Kidney (tissue), 14 donors: ENCODE measurements around the gene BTAF1. TPM values are rescaled to one million over a fixed set of nuclear protein-coding genes. Genes with fewer than 3 reads are reported as not detected.

Experiments used
- DNase-seq, 5 donors: peaks; one replicate each; pipeline ENCODE4 v3.0.0-alpha.2; 2013 to 2020
- FAIRE-seq: peaks from 2 replicates; lab custom pipeline; 2012; peaks lifted over from hg19 to GRCh38; lab: Jason Lieb, UNC
- H3K27ac ChIP-seq, 2 donors: one replicate each; pipeline ENCODE4 v1.7.0; 2013; ENCODE audit warnings: low read depth in 2 of 2, low read length in 2 of 2, inconsistent platforms in 1 of 2
- H3K27me3 ChIP-seq: one replicate; pipeline ENCODE4 v1.7.1; 2013; ENCODE audit warnings: low read length, inconsistent platforms; ENCODE audit not compliant: control insufficient read depth, insufficient read depth
- H3K36me3 ChIP-seq, 3 donors: one replicate each; pipeline versions ENCODE4 v1.7.0 to v1.7.1; 2013; ENCODE audit warnings: low read length in 3 of 3, control low read depth in 1 of 3, inconsistent platforms in 1 of 3; ENCODE audit not compliant: insufficient read depth in 3 of 3, control insufficient read depth in 2 of 3
- H3K4me1 ChIP-seq, 3 donors: one replicate each; pipeline versions ENCODE4 v1.7.0 to v1.7.1; 2013; ENCODE audit warnings: low read length in 3 of 3, inconsistent platforms in 1 of 3, low read depth in 1 of 3; ENCODE audit not compliant: control insufficient read depth in 2 of 3, insufficient read depth in 2 of 3
- H3K4me3 ChIP-seq, 3 donors: one replicate each; pipeline versions ENCODE4 v1.7.0 to v1.8.1; 2013; ENCODE audit warnings: low read length in 3 of 3, control low read depth in 1 of 3, inconsistent platforms in 1 of 3
- H3K9ac ChIP-seq, 3 donors: one replicate each; pipeline versions ENCODE4 v1.7.0 to v1.7.1; 2013; ENCODE audit warnings: low read length in 3 of 3, control low read depth in 1 of 3, inconsistent platforms in 1 of 3
- H3K9me3 ChIP-seq, 3 donors: one replicate each; pipeline versions ENCODE4 v1.7.0 to v1.7.1; 2013; ENCODE audit warnings: low read length in 3 of 3, control low read depth in 1 of 3, inconsistent platforms in 1 of 3; ENCODE audit not compliant: control insufficient read depth in 2 of 3, insufficient read depth in 1 of 3
- intact Hi-C: fragments of 100-400 bp; cut with DNase I; formaldehyde crosslinking; loops from one replicate; pipeline ENCODE4 v1.11.1; 2022
- polyA plus RNA-seq: library from polyadenylated mRNA; stranded (reverse); fragments of 350-450 nt; fragmentation: Illumina TruSeq; extraction: RNeasy Lipid Tissue Mini Kit (QIAGEN cat#74804); gene quantifications from one replicate; pipeline ENCODE4 v1.2.3, GENCODE V29; 2014; ENCODE audit warnings: low read depth, low replicate concordance; ENCODE audit not compliant: insufficient read depth
- total RNA-seq: library from RNA; stranded (reverse); fragmentation: NEBNext Ultra II Directional; extraction: Animal tissue kit (Norgen Biotek cat#: 25700); gene quantifications from one replicate; pipeline ENCODE4 v1.2.1, GENCODE V29; 2021
- TF ChIP-seq, protein P1 (sequence below): IDR thresholded peaks from 3 replicates; pipeline ENCODE4 v1.5.1; 2012; ENCODE audit warnings: mild to moderate bottlenecking, moderate library complexity, borderline replicate concordance; ENCODE audit not compliant: insufficient read depth; ENCODE audit errors: extremely low read depth
- donor health status: control.
- donor health status: control.
- donor health status: control.
- donor health status: control.
- donor health status: control.
- donor health status: DM: yes; HTN: yes; CAD: no.
- donor health status: Normal renal cell carcinoma (clear cell type).

BTAF1 gene
- total and polyA plus RNA-seq, 2 donors from 2014 or later = 4.3 to 35.1 TPM

DNA sequence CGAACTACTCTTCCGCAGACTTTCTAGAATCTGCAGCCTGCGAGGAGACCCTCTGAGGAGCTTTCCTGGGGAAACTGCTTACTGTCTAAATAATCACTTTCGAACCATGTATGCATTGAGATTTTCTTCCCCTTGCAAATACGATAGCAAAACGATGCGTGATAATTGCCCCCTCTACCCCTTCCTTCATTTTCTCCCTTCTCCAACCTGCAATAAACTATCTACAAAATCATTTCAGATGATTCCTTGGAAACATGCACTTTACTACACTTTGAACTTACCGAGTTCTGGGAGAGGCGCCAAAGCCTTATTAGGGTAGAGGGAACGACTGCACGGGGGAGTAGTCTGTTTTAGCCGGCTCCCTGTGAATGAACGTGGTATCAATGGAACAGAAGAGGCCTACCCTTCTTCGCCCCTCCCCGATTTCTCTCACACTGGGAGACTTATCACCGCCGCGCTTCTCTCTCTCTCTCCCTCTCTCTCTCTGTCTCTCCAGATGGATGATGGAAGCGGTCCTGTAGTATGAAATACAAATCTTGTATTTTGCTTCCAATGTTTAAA lies 14.4 kb upstream of the BTAF1 start, which contains the start of gene FGFBP3:
Gene FGFBP3, minus strand, starts transcription at position 370 of the 561 bp plus-strand sequence. CDS start 517 bp downstream, outside the sequence.
- H3K27me3 ChIP-seq = no peaks in the 10 kb centered on the region
- no peak for FAIRE-seq
- peak within 1 kb of the TSS; percentile 34 to 37 for H3K27ac ChIP-seq
- no peaks in the 10 kb centered on the region for H3K36me3 ChIP-seq
- peak within 1 kb of the TSS; percentile 66 to 96 (median 73) for H3K4me3 ChIP-seq
- H3K9ac ChIP-seq = peak within 1 kb of the TSS; percentile 3 to 71 (median 59)
- intact Hi-C loops = no loop called here
- no peaks in the 10 kb centered on the region for H3K4me1 ChIP-seq
- peak in 4 of 5 donors; percentile 50 to 83 (median 60) for DNase-seq
- no peaks in the 10 kb centered on the region for H3K9me3 ChIP-seq
- TF ChIP-seq, protein P1, sequence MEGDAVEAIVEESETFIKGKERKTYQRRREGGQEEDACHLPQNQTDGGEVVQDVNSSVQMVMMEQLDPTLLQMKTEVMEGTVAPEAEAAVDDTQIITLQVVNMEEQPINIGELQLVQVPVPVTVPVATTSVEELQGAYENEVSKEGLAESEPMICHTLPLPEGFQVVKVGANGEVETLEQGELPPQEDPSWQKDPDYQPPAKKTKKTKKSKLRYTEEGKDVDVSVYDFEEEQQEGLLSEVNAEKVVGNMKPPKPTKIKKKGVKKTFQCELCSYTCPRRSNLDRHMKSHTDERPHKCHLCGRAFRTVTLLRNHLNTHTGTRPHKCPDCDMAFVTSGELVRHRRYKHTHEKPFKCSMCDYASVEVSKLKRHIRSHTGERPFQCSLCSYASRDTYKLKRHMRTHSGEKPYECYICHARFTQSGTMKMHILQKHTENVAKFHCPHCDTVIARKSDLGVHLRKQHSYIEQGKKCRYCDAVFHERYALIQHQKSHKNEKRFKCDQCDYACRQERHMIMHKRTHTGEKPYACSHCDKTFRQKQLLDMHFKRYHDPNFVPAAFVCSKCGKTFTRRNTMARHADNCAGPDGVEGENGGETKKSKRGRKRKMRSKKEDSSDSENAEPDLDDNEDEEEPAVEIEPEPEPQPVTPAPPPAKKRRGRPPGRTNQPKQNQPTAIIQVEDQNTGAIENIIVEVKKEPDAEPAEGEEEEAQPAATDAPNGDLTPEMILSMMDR = no peak

DNA sequence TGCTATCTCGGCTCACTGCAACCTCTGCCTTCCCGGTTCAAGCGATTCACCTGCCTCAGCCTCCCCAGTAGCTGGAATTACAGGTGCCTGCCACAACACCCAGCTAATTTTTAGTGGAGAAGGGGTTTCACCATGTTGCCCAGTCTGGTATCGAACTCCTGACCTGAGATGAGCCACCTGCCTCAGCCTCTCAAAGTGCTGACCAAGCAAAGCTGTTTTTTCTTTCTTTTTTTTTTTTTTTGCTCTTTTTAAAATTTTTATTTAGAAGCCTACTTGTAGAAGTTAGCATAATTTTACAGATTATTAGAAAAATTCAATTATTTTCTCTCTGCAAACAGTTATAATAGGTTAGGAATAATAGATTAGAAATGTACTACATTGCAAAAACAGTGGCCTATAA lies 13.1 kb upstream of the BTAF1 start:
- no peak overlapping the region for H3K27ac ChIP-seq
- intact Hi-C loops = no loop called here
- no peak overlapping the region for H3K4me3 ChIP-seq
- TF ChIP-seq, protein P1 = no peak
- no peaks in the 10 kb centered on the region for H3K36me3 ChIP-seq
- FAIRE-seq (no peak), DNase-seq (no peak)
- no peaks in the 10 kb centered on the region for H3K9me3 ChIP-seq
- no peaks in the 10 kb centered on the region for H3K4me1 ChIP-seq
- H3K9ac ChIP-seq = no peak overlapping the region
- H3K27me3 ChIP-seq = no peaks in the 10 kb centered on the region

DNA sequence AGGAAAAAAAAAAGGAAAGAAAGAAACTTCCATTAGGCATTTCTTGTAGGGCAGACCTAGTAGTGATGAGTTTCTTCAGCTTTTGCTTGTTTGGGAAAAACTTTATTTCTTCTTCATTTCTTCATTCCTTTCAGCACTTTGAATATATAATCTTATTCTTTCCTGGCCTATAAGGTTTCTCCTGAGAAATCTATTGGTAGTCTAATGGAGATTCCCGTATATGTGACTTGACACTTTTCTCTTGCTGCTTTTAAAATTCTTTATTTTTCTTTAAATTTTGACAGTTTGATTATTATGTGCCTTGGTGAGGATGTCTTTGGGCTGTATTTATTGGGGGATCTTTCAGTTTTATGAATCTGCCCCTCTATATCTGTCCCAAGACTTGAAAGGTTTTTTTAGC lies 3.9 kb upstream of the BTAF1 start:
- no peaks in the 10 kb centered on the region for H3K36me3 ChIP-seq
- H3K4me3 ChIP-seq = no peak overlapping the region
- DNase-seq = no peak
- no peak overlapping the region for H3K27ac ChIP-seq
- H3K9me3 ChIP-seq = no peaks in the 10 kb centered on the region
- intact Hi-C loops = no loop called here
- no peaks in the 10 kb centered on the region for H3K27me3 ChIP-seq
- H3K9ac ChIP-seq = no peak overlapping the region
- TF ChIP-seq, protein P1 = no peak
- FAIRE-seq = no peak
- no peaks in the 10 kb centered on the region for H3K4me1 ChIP-seq
